Ishikawa (cell line): ENCODE measurements around the gene TRPC5OS.

Source experiments
- CEBPB ChIP-seq: IDR thresholded peaks from 2 replicates; pipeline ENCODE4 v1.6.1; 2012
- CREB1 ChIP-seq: IDR thresholded peaks from 2 replicates; pipeline ENCODE4 v1.6.1; 2012; ENCODE audit warnings: low read depth
- EGR1 ChIP-seq: IDR thresholded peaks from 2 replicates; pipeline ENCODE4 v1.6.1; 2012
- EP300 ChIP-seq: IDR thresholded peaks from 2 replicates; pipeline ENCODE4 v1.6.1; 2012; ENCODE audit warnings: borderline replicate concordance
- FOXM1 ChIP-seq: IDR thresholded peaks from 2 replicates; pipeline ENCODE4 v1.6.1; 2012; ENCODE audit warnings: low read depth, borderline replicate concordance
- NFIC ChIP-seq: IDR thresholded peaks from 2 replicates; pipeline ENCODE4 v1.6.1; 2012
- RAD21 ChIP-seq: IDR thresholded peaks from 2 replicates; pipeline ENCODE4 v1.6.1; 2012; ENCODE audit warnings: low read depth
- REST ChIP-seq: IDR thresholded peaks from 2 replicates; pipeline ENCODE4 v1.6.1; 2012; ENCODE audit warnings: low read depth, mild to moderate bottlenecking
- TAF1 ChIP-seq: IDR thresholded peaks from 2 replicates; pipeline ENCODE4 v1.6.1; 2012; ENCODE audit warnings: low read depth, mild to moderate bottlenecking
- TCF12 ChIP-seq: IDR thresholded peaks from 2 replicates; pipeline ENCODE4 v1.6.1; 2012; ENCODE audit warnings: low read depth
- TEAD4 ChIP-seq: IDR thresholded peaks from 2 replicates; pipeline ENCODE4 v1.6.1; 2012
- YY1 ChIP-seq: IDR thresholded peaks from 2 replicates; pipeline ENCODE4 v1.6.1; 2012; ENCODE audit warnings: low read depth
- ZBTB7A ChIP-seq: IDR thresholded peaks from 2 replicates; pipeline ENCODE4 v1.6.1; 2012; ENCODE audit warnings: low read depth
- TF ChIP-seq, protein P1 (sequence below): IDR thresholded peaks from 2 replicates; pipeline ENCODE4 v1.6.1; 2012
- TF ChIP-seq, protein P2 (sequence below): IDR thresholded peaks from 2 replicates; pipeline ENCODE4 v1.6.1; 2012

Gene TRPC5OS

DNA sequence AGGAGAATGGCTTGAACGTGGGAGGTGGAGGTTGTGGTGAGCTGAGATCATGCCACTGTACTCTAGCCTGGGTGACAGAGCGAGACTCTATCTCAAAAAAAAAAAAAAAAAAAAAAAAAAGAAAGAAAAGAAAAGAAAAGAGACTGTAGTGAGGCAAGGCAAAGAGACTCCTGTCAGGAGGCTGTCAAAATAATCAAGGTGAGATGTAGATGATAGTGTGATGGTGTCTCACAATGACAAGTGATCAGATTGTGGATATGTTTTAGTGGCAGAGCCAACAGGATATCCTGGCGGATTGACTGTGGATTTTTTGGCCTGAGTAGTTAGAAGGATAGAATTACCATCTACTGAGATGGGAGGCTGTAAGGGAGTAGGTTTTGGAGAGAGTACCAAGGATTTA lies 12.6 kb downstream of the TRPC5OS start:
- TF ChIP-seq, protein P1, sequence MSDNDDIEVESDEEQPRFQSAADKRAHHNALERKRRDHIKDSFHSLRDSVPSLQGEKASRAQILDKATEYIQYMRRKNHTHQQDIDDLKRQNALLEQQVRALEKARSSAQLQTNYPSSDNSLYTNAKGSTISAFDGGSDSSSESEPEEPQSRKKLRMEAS, result no peak
- no peak for TF ChIP-seq TAF1
- TF ChIP-seq RAD21, result no peak

GRCh38 chrX:111892375-111892774 lies 16.4 kb downstream of the TRPC5OS start:
- TF ChIP-seq REST (no peak), RAD21 (no peak)

- TF ChIP-seq, protein P1, result no peak
- TF ChIP-seq TAF1 (no peak), YY1 (no peak), EGR1 (no peak), EP300 (no peak), ZBTB7A (no peak), CREB1 (no peak), REST (no peak), FOXM1 (no peak), RAD21 (no peak), TCF12 (no peak), NFIC (no peak), TEAD4 (no peak), CEBPB (no peak)
- TF ChIP-seq, protein P2, sequence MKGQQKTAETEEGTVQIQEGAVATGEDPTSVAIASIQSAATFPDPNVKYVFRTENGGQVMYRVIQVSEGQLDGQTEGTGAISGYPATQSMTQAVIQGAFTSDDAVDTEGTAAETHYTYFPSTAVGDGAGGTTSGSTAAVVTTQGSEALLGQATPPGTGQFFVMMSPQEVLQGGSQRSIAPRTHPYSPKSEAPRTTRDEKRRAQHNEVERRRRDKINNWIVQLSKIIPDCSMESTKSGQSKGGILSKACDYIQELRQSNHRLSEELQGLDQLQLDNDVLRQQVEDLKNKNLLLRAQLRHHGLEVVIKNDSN, result no peak
Observed at GRCh38 chrX:111896148-111896547, 20.2 kb downstream of the TRPC5OS start.

DNA sequence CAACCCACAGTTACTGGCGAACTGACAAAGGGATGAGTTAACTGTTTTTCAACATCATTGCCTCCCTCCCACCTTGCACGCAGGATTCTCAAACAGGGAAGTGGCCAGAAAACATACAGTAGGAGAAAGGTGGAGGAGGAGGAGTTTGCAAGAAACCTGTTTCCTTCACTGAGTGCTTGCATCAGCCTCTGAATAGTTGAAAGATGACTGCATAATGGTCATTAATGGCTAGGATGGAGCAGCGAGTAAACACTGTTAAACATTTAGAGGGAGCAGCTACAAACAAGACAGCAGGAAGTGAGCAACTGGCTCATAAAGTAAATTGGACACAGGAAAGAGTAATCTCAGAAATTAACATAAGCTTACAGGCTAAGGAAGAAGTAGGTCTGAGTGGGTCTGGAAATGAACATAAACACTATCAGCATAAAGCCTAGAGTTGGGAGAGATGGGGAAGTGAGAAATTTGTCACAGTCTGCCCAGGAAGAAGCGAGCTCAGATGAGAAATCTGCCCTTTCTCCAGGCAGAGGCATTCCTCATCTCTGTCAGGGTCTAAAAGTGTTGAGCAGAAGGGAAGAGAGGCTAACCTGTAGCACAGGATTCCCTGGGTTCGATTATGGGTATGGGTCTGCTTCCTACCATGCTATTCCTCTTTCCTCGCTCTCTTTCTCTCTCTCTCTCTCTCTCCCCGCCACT lies 38.6 kb downstream of the TRPC5OS start:
- no peak for TF ChIP-seq FOXM1
- no peak for TF ChIP-seq RAD21
- TF ChIP-seq TEAD4, result no peak
- TF ChIP-seq TCF12, result no peak
- no peak for TF ChIP-seq TAF1
- no peak for TF ChIP-seq YY1
- TF ChIP-seq EGR1, result no peak
- TF ChIP-seq EP300, result no peak
- TF ChIP-seq, protein P2, result no peak
- TF ChIP-seq CREB1, result no peak
- no peak for TF ChIP-seq CEBPB
- TF ChIP-seq, protein P1, result no peak
- TF ChIP-seq NFIC, result no peak
- no peak for TF ChIP-seq REST
- TF ChIP-seq ZBTB7A, result no peak
